D721Med (cell line): ENCODE data around the gene LPO.

ENCODE experiments used
- DNase-seq: peaks from one replicate; pipeline ENCODE4 v3.0.0; 2011; ENCODE audit warnings: low spot score; ENCODE audit not compliant: insufficient read length
- FAIRE-seq: peaks from 2 replicates; lab custom pipeline; 2011; peaks lifted over from hg19 to GRCh38; lab: Jason Lieb, UNC
- CTCF ChIP-seq: IDR thresholded peaks from 2 replicates; pipeline ENCODE4 v1.5.1; 2012; ENCODE audit warnings: mild to moderate bottlenecking, control low read depth; ENCODE audit not compliant: insufficient read depth; ENCODE audit errors: missing control alignments

LPO gene

GRCh38 chr17:58210922-58211321 lies 27.5 kb upstream of the LPO start:
- DNase-seq (no peak), FAIRE-seq (no peak)
- TF ChIP-seq CTCF = no peak

DNA sequence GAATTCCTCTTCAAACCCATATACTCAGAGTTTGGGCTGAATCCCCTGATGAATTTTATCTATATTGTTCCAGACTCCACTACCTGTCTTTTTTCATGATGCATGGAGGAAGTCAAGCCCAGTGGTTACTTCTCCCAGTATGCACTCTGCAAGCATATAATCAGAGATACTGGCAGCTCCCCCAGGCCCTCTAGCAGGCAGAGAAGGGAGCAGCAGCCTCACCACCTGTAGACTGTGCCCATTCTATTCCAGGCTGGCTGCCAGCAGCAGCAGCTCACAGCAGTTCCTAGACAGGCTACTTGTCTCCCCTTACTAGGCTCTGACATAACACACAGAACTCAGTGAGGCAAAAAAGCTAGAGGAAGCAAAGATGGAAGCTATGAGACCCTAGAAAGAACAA lies 22.7 kb upstream of the LPO start:
- no peak for TF ChIP-seq CTCF
- DNase-seq = no peak
- no peak for FAIRE-seq

GRCh38 chr17:58217766-58218165 lies 20.6 kb upstream of the LPO start:
- no peak for TF ChIP-seq CTCF
- FAIRE-seq (no peak), DNase-seq (no peak)

DNA sequence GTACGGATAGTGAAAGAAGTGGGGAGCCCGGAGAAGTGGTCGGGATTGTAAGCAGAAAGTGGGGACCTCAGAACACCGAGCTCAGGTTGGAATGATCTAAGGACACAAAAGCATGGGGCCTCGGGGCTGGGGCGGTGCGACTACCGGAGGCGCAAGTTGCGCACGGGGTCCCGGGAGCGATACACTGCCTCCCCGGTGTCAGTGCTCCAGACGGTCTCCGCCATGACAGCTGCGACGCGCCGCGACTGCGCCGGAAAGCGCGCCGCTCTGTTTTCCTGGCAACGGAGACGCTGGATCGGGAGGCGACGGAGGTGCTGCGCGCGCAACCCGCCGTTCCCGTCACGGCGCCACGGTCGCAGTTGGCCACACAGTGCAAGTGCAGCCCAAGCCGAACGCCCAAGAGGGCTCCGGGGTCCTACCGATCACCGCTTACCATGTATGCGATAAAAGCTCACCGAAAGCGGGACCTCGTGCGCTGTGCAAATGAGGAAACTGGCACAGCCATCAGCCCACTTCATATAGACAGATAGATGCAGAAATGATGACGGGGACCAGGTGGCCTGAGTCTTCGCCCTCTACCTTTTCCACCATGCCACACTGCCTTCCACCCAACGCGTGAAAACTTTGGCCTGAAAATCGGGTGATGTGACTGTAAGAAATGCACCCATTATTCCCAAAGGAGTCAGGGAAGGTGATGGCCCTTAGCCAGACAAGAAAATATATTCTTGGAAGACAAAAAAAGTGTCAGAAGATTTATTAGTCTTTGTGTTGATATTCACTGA lies 19.2 kb upstream of the LPO start, which contains the start of gene MKS1:
MKS1 (minus strand) TSS at position 249 of the 782 bp plus-strand sequence; CDS start at position 224, 25 bp downstream.
- peak; percentile 51 for TF ChIP-seq CTCF
- FAIRE-seq = no peak
- peak; percentile 95 for DNase-seq

DNA sequence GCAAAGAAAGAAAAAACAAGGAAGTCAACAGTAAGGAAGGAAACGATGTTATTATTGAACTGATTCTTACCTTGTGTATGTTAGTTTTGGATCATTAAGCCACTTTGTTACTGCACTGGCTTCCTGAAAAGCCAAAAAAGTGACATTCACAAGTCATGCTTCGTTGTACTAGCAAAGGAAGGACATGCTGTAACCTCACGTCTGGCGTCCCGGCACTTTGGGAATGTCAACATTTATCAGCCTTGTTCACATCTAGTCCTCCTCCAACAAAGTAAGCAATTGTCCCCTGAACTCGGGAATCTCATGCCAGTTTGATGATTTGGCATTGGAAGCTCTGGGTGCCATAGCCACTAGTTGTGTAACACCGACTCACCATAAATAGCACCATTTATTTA lies 18.6 kb upstream of the LPO start:
- FAIRE-seq = no peak
- TF ChIP-seq CTCF = no peak
- DNase-seq = no peak

DNA sequence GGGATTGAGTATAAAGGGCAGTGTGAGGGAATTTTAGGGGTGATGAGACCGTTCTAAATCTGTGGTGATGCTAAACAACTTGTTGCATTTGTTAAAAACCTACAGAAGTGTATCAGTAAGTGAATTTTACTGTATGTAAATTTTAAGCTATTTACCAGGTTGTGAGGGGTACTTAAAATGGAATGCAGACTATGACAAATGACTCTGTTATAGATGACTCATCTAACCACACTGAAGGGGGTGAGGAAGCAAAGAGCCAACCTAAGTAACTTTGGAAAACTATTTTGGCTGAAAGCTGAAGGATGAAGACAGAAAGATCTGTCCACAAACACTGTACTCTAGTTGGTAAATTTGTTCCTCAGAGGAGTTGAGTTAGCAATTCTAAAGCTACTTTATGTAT lies 14.1 kb upstream of the LPO start:
- TF ChIP-seq CTCF = no peak
- FAIRE-seq (no peak), DNase-seq (no peak)

- TF ChIP-seq CTCF = no peak
- FAIRE-seq (no peak), DNase-seq (no peak)
Measured at GRCh38 chr17:58227733-58228132, 10.7 kb upstream of the LPO start.
